ENCODE measurements around the gene PDHX.
A peak's percentile ranks its signal among the peaks of the same experiment; 100 is the strongest.
"Not testable (repeated sequence)": the region's sequence is repeated elsewhere in the genome, so short reads cannot be mapped to it uniquely, and the experiment has no call there.

PDHX gene

GRCh38 chr11:35012467-35013191 lies 96.2 kb downstream of the PDHX start:
- no peak overlapping the region for H3K27ac ChIP-seq
- DNase-seq (ENCODE audit: low read depth, low spot score) = no peak

GRCh38 chr11:35013514-35014233 lies 97.3 kb downstream of the PDHX start:
- DNase-seq (ENCODE audit: low read depth, low spot score) = no peak
- H3K27ac ChIP-seq = no peak overlapping the region

- no peak overlapping the region for H3K27ac ChIP-seq
- no peak for DNase-seq (ENCODE audit: low read depth, low spot score)
Observed at GRCh38 chr11:35014346-35014745, 97.9 kb downstream of the PDHX start.

GRCh38 chr11:35015621-35016387 lies 99.4 kb downstream of the PDHX start:
- no peak for DNase-seq (ENCODE audit: low read depth, low spot score)
- H3K27ac ChIP-seq = no peak overlapping the region

GRCh38 chr11:35016916-35017315 lies 100.5 kb downstream of the PDHX start:
- DNase-seq (ENCODE audit: low read depth, low spot score) = no peak
- H3K27ac ChIP-seq = no peak overlapping the region

- no peak overlapping the region for H3K27ac ChIP-seq
- DNase-seq (ENCODE audit: low read depth, low spot score) = no peak
Observed at GRCh38 chr11:35017528-35018342, 101.3 kb downstream of the PDHX start.

- no peak overlapping the region for H3K27ac ChIP-seq
- DNase-seq (ENCODE audit: low read depth, low spot score) = no peak
Observed at GRCh38 chr11:35021589-35021988, 105.2 kb downstream of the PDHX start.

- not testable (repeated sequence) for DNase-seq (ENCODE audit: low read depth, low spot score); H3K27ac ChIP-seq
Observed at GRCh38 chr11:35023940-35024339, 107.5 kb downstream of the PDHX start.

GRCh38 chr11:35028007-35028406 lies 111.6 kb downstream of the PDHX start:
- H3K27ac ChIP-seq; DNase-seq (ENCODE audit: low read depth, low spot score): not testable (repeated sequence)

- peak overlapping the region; percentile 84 for H3K27ac ChIP-seq
- DNase-seq (ENCODE audit: low read depth, low spot score) = no peak
Observed at GRCh38 chr11:35029979-35030682, 113.7 kb downstream of the PDHX start.

GRCh38 chr11:35030716-35031213 lies 114.3 kb downstream of the PDHX start:
- H3K27ac ChIP-seq = peak overlapping the region; percentile 84

GRCh38 chr11:35031346-35031745 lies 114.9 kb downstream of the PDHX start:
- H3K27ac ChIP-seq = peak overlapping the region; percentile 84
- no peak for DNase-seq (ENCODE audit: low read depth, low spot score)

More at GRCh38 chr11:35030716-35031213, 114.3 kb downstream of the PDHX start:
- peak; percentile 87 for DNase-seq (ENCODE audit: low read depth, low spot score)

GRCh38 chr11:35031867-35032266 lies 115.4 kb downstream of the PDHX start:
- DNase-seq (ENCODE audit: low read depth, low spot score) = peak; percentile 80
- peak overlapping the region; percentile 84 for H3K27ac ChIP-seq

GRCh38 chr11:35033011-35033410 lies 116.6 kb downstream of the PDHX start:
- no peak overlapping the region for H3K27ac ChIP-seq
- DNase-seq (ENCODE audit: low read depth, low spot score) = no peak

GRCh38 chr11:35034401-35034800 lies 118.0 kb downstream of the PDHX start:
- no peak overlapping the region for H3K27ac ChIP-seq
- no peak for DNase-seq (ENCODE audit: low read depth, low spot score)

- peak overlapping the region; percentile 41 for H3K27ac ChIP-seq
- DNase-seq (ENCODE audit: low read depth, low spot score) = no peak
Observed at GRCh38 chr11:35035894-35036408, 119.5 kb downstream of the PDHX start.

GRCh38 chr11:35036639-35037038 lies 120.2 kb downstream of the PDHX start:
- peak overlapping the region; percentile 41 for H3K27ac ChIP-seq
- DNase-seq (ENCODE audit: low read depth, low spot score) = no peak

GRCh38 chr11:35038211-35038928 lies 122.0 kb downstream of the PDHX start:
- peak overlapping the region; percentile 91 for H3K27ac ChIP-seq
- no peak for DNase-seq (ENCODE audit: low read depth, low spot score)
